Psoas muscle (tissue), 8 donors: Measurements from ENCODE around the gene LHFPL3. TPM values are rescaled to one million over a fixed set of nuclear protein-coding genes. Genes with fewer than 3 reads are reported as not detected.
"Not testable (repeated sequence)": the region's sequence is repeated elsewhere in the genome, so short reads cannot be mapped to it uniquely, and the experiment has no call there.

Experiments
- ATAC-seq, 4 donors: fragments of 200-7000 bp; cut with Tn5 transposase; one replicate each; pipeline ENCODE4 v1.9.1; 2020; ENCODE audit warnings: moderate library complexity in 3 of 4, mild to moderate bottlenecking in 2 of 4
- DNase-seq, 2 donors: peaks; one replicate each; pipeline ENCODE4 v3.0.0-alpha.2; 2020
- H3K27ac ChIP-seq: fragments of 200-600 bp; one replicate; pipeline ENCODE4 v1.8.0; 2022
- H3K27me3 ChIP-seq, 3 donors: fragments of 200-600 bp in 1 of 3; one replicate each; pipeline versions ENCODE4 v1.6.1 to v1.8.0; 2013 to 2022; ENCODE audit warnings: low read length in 2 of 3, mild to moderate bottlenecking in 2 of 3, moderate library complexity in 1 of 3; ENCODE audit not compliant: insufficient read depth in 3 of 3
- H3K36me3 ChIP-seq, 2 donors: fragments of 200-600 bp in 1 of 2; one replicate each; pipeline versions ENCODE4 v1.6.1 to v1.8.0; 2013 to 2022; ENCODE audit warnings: low read depth in 1 of 2, mild to moderate bottlenecking in 1 of 2, moderate library complexity in 1 of 2; ENCODE audit not compliant: insufficient read depth in 1 of 2
- H3K4me1 ChIP-seq: fragments of 200-600 bp; one replicate; pipeline ENCODE4 v1.8.0; 2022
- H3K4me3 ChIP-seq: fragments of 200-600 bp; one replicate; pipeline ENCODE4 v1.8.0; 2022; ENCODE audit warnings: mild to moderate bottlenecking
- H3K9me3 ChIP-seq: fragments of 200-600 bp; one replicate; pipeline ENCODE4 v1.8.0; 2022
- CTCF ChIP-seq: fragments of 200-600 bp; IDR thresholded peaks from one replicate; pipeline ENCODE4 v1.8.0; 2022; ENCODE audit warnings: antibody characterized with exemption
- WGBS, 3 donors: extraction: QIAGEN DNeasy Blood & Tissue Kit; methylation state at CpG; one replicate each; pipeline versions ENCODE4 v1.1.6 to v1.1.7; 2013; 5-methylcytosine and 5-hydroxymethylcytosine counted together
- intact Hi-C, 2 donors: fragments of 100-400 bp; cut with DNase I; formaldehyde crosslinking; loops; one replicate each; pipeline versions ENCODE4 v1.11.0 to v1.14.2; 2022
- polyA plus RNA-seq, 3 donors: library from polyadenylated mRNA; stranded (reverse); fragments of 200-250 nt; gene quantifications; one replicate each; pipeline ENCODE4 v1.2.3, GENCODE V29; 2013
- total RNA-seq, 4 donors: library from RNA; stranded (reverse); fragmentation: NEBNext Ultra II Directional in 2 of 4; extraction: Animal tissue kit (Norgen Biotek cat#: 25700) in 2 of 4; gene quantifications; one replicate each; pipeline versions ENCODE4 v1.2.1 to v1.2.4, GENCODE V29; 2021 to 2023
- donor health status: healthy with polysubstance abuse.
- donor health status: DM: no; HTN: no; CAD: no; lungs with moderate emphysema.
- donor health status: Bipolar disorder and iron deficiency.
- donor health status: healthy.
- donor health status: DM: yes; HTN: yes; CAD: no.
- donor health status: DM: no; HTN: no; CAD: no.
- donor health status: DM: no; HTN: no; CAD: no.
- donor health status: DM: yes; HTN: yes; CAD: no.

Gene LHFPL3
- total and polyA plus RNA-seq, 7 donors = not detected

DNA sequence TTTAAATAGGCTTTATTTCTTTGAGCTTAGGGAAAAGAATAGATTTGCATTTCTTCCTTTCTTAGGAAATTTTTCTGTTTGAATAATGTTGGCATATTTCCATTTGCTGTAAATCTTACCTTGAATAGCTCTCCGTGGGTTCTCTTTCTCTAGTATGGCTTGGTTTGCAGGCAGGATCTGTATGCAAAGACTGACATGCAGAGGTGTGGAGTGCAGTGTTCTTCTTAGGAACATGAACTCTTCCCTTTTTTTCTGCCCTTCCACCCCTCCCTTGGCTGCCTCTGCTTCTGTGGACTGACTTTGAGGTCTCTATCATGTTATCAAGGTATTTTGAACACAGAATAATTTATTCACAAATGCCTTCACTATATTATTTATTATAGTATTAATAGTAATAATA, 222.8 kb downstream of the LHFPL3 start:
- H3K27me3 ChIP-seq = no peaks in the 10 kb centered on the region
- ATAC-seq = no peak
- no peak overlapping the region for H3K27ac ChIP-seq
- no peak for TF ChIP-seq CTCF
- H3K36me3 ChIP-seq = no peaks in the 10 kb centered on the region
- H3K9me3 ChIP-seq = no peaks in the 10 kb centered on the region
- intact Hi-C loops = no loop called here
- no peaks in the 10 kb centered on the region for H3K4me1 ChIP-seq
- H3K4me3 ChIP-seq = no peak overlapping the region
- 35 to 74% (median 42%) methylated on average over 1 of the region's 1 CpG for WGBS, 3 donors
- no peak for DNase-seq

DNA sequence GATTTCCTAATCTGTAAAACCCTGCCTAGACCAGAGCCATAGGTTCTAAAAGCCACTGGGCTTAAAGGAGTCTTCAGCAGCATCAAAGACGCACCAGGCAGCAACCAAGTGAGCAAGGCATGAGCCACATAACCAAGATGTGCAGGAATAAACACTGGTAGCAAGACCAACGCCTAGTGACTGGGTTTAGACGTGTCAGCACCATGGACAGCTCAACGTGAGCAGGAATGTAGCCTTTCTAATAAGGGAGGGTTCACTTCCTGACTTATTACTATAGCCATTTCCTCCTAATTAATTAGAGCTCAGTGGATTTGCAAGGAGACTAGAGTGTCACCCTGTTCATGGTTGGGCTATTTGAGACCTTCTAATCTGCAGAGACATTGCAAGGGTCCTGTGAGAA, 223.7 kb downstream of the LHFPL3 start:
- Histone ChIP-seq H3K4me3 (no peak overlapping the region), H3K27ac (no peak overlapping the region), H3K4me1 (no peaks in the 10 kb centered on the region), H3K9me3 (no peaks in the 10 kb centered on the region), H3K36me3 (no peaks in the 10 kb centered on the region), H3K27me3 (no peaks in the 10 kb centered on the region)
- DNase-seq (no peak), ATAC-seq (no peak)
- 4 to 9% (median 6%) methylated on average over 4 of the region's 4 CpGs for WGBS, 3 donors
- TF ChIP-seq CTCF = no peak
- intact Hi-C loops = no loop called here

DNA sequence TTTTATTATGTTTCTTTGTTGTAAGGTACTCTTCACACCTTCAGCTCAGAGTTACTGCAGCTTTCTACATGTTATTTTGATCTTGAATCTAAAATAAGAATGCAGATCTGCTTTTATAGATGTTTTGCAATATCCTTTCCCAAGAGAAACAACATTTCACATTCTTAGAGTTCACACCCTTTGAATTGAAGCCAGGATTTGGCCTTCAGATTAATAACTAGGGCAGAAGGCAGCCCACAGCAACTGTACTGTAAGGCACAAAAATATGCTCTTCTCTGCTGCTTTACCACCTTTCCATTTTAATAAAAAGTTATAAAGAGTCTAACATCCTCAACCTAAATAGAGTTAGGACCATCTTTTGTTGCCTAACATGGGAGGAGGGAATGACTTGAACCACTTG, 224.7 kb downstream of the LHFPL3 start:
- TF ChIP-seq CTCF = no peak
- Histone ChIP-seq H3K27me3 (no peaks in the 10 kb centered on the region), H3K27ac (no peak overlapping the region), H3K9me3 (no peaks in the 10 kb centered on the region), H3K4me1 (no peaks in the 10 kb centered on the region), H3K36me3 (no peaks in the 10 kb centered on the region), H3K4me3 (no peak overlapping the region)
- intact Hi-C loops = no loop called here
- DNase-seq (no peak), ATAC-seq (no peak)

- DNase-seq, H3K4me3 ChIP-seq, intact Hi-C loops, H3K27ac ChIP-seq, H3K9me3 ChIP-seq, ATAC-seq, H3K4me1 ChIP-seq, H3K27me3 ChIP-seq, H3K36me3 ChIP-seq: not testable (repeated sequence)
- 92 to 93% (median 92%) methylated on average over 18 to 22 of the region's 22 CpGs for WGBS, 3 donors
Observed at GRCh38 chr7:104563350-104563901, 235.0 kb downstream of the LHFPL3 start.

- ATAC-seq (no peak), DNase-seq (no peak)
- no peaks in the 10 kb centered on the region for H3K36me3 ChIP-seq
- H3K4me3 ChIP-seq = no peak overlapping the region
- intact Hi-C loops = no loop called here
- H3K27me3 ChIP-seq = no peaks in the 10 kb centered on the region
- H3K27ac ChIP-seq = no peak overlapping the region
- no peaks in the 10 kb centered on the region for H3K4me1 ChIP-seq
- TF ChIP-seq CTCF = no peak
- WGBS, 3 donors = 62 to 74% (median 70%) methylated on average over 3 of the region's 3 CpGs
- H3K9me3 ChIP-seq = no peaks in the 10 kb centered on the region
Observed at GRCh38 chr7:104569751-104570150, 241.3 kb downstream of the LHFPL3 start.
